ENCODE results near the gene NRDC.

The NRDC gene

GRCh38 chr1:51878616-51879336, at the start of gene NRDC:
Gene NRDC, minus strand, starts transcription at chr1:51878727. Its CDS starts 112 bp downstream, at chr1:51878615.
- DNase-seq (ENCODE audit: low read depth, low spot score), result peak; percentile 100
- Histone ChIP-seq H3K27ac (peak within 1 kb of the TSS; percentile 99), H3K9ac (ENCODE audit: insufficient read length) (peak within 1 kb of the TSS; percentile 99), H3K36me3 (ENCODE audit: insufficient read depth, low read length) (peaks cover 16% of the 10 kb centered on the region), H3K9me3 (ENCODE audit: low read depth, low read length) (no peaks in the 10 kb centered on the region), H3K4me3 (peak within 1 kb of the TSS; percentile 90)
- TF ChIP-seq POLR2AphosphoS5 (IDR thresholded peaks at IDR 0.05; ENCODE audit: borderline replicate concordance, low read depth, low read length) (peak; percentile 87), EZH2 (IDR thresholded peaks at IDR 0.05) (no peak), FOXP2 (optimal IDR thresholded peaks at IDR 0.05; ENCODE audit: control extremely low read depth, extremely low read length, insufficient read depth) (peak; percentile 55)

- no peaks in the 10 kb centered on the region for H3K9me3 ChIP-seq (ENCODE audit: low read depth, low read length)
- H3K4me3 ChIP-seq, result no peak overlapping the region
- no peak overlapping the region for H3K27ac ChIP-seq
- H3K36me3 ChIP-seq (ENCODE audit: insufficient read depth, low read length), result no peaks in the 10 kb centered on the region
- no peak for DNase-seq (ENCODE audit: low read depth, low spot score)
- H3K9ac ChIP-seq (ENCODE audit: insufficient read length), result no peak overlapping the region
- TF ChIP-seq FOXP2 (optimal IDR thresholded peaks at IDR 0.05; ENCODE audit: control extremely low read depth, extremely low read length, insufficient read depth), result no peak
- TF ChIP-seq EZH2 (IDR thresholded peaks at IDR 0.05), result no peak
- TF ChIP-seq POLR2AphosphoS5 (IDR thresholded peaks at IDR 0.05; ENCODE audit: borderline replicate concordance, low read depth, low read length), result no peak
These were observed 48.5 kb upstream of the NRDC start for GRCh38 chr1:51927029-51927428.

GRCh38 chr1:51926171-51926812, 47.8 kb upstream of the NRDC start:
- TF ChIP-seq FOXP2 (optimal IDR thresholded peaks at IDR 0.05; ENCODE audit: control extremely low read depth, extremely low read length, insufficient read depth) (no peak), POLR2AphosphoS5 (IDR thresholded peaks at IDR 0.05; ENCODE audit: borderline replicate concordance, low read depth, low read length) (no peak), EZH2 (IDR thresholded peaks at IDR 0.05) (no peak)
- Histone ChIP-seq H3K27ac (no peak overlapping the region), H3K9me3 (ENCODE audit: low read depth, low read length) (no peaks in the 10 kb centered on the region), H3K4me3 (no peak overlapping the region), H3K36me3 (ENCODE audit: insufficient read depth, low read length) (no peaks in the 10 kb centered on the region), H3K9ac (ENCODE audit: insufficient read length) (no peak overlapping the region)
- no peak for DNase-seq (ENCODE audit: low read depth, low spot score)

GRCh38 chr1:51924455-51924854, 45.9 kb upstream of the NRDC start:
- H3K27ac ChIP-seq, result no peak overlapping the region
- no peak overlapping the region for H3K9ac ChIP-seq (ENCODE audit: insufficient read length)
- no peaks in the 10 kb centered on the region for H3K36me3 ChIP-seq (ENCODE audit: insufficient read depth, low read length)
- TF ChIP-seq EZH2 (IDR thresholded peaks at IDR 0.05) (no peak), FOXP2 (optimal IDR thresholded peaks at IDR 0.05; ENCODE audit: control extremely low read depth, extremely low read length, insufficient read depth) (no peak), POLR2AphosphoS5 (IDR thresholded peaks at IDR 0.05; ENCODE audit: borderline replicate concordance, low read depth, low read length) (no peak)
- no peaks in the 10 kb centered on the region for H3K9me3 ChIP-seq (ENCODE audit: low read depth, low read length)
- H3K4me3 ChIP-seq, result no peak overlapping the region
- DNase-seq (ENCODE audit: low read depth, low spot score), result no peak

GRCh38 chr1:51922040-51922439, 43.5 kb upstream of the NRDC start:
- no peak for DNase-seq (ENCODE audit: low read depth, low spot score)

GRCh38 chr1:51920130-51920529, 41.6 kb upstream of the NRDC start:
- Histone ChIP-seq H3K27ac (no peak overlapping the region), H3K4me3 (no peak overlapping the region), H3K9me3 (ENCODE audit: low read depth, low read length) (no peaks in the 10 kb centered on the region), H3K36me3 (ENCODE audit: insufficient read depth, low read length) (no peaks in the 10 kb centered on the region), H3K9ac (ENCODE audit: insufficient read length) (no peak overlapping the region)
- DNase-seq (ENCODE audit: low read depth, low spot score), result no peak
- TF ChIP-seq EZH2 (IDR thresholded peaks at IDR 0.05) (no peak), FOXP2 (optimal IDR thresholded peaks at IDR 0.05; ENCODE audit: control extremely low read depth, extremely low read length, insufficient read depth) (no peak), POLR2AphosphoS5 (IDR thresholded peaks at IDR 0.05; ENCODE audit: borderline replicate concordance, low read depth, low read length) (no peak)

More at GRCh38 chr1:51922040-51922439, 43.5 kb upstream of the NRDC start:
- TF ChIP-seq POLR2AphosphoS5 (IDR thresholded peaks at IDR 0.05; ENCODE audit: borderline replicate concordance, low read depth, low read length) (no peak), FOXP2 (optimal IDR thresholded peaks at IDR 0.05; ENCODE audit: control extremely low read depth, extremely low read length, insufficient read depth) (no peak), EZH2 (IDR thresholded peaks at IDR 0.05) (no peak)
- H3K9me3 ChIP-seq (ENCODE audit: low read depth, low read length), result no peaks in the 10 kb centered on the region
- no peak overlapping the region for H3K27ac ChIP-seq
- no peak overlapping the region for H3K4me3 ChIP-seq
- H3K9ac ChIP-seq (ENCODE audit: insufficient read length), result no peak overlapping the region
- H3K36me3 ChIP-seq (ENCODE audit: insufficient read depth, low read length), result no peaks in the 10 kb centered on the region

- H3K4me3 ChIP-seq, result no peak overlapping the region
- TF ChIP-seq POLR2AphosphoS5 (IDR thresholded peaks at IDR 0.05; ENCODE audit: borderline replicate concordance, low read depth, low read length) (no peak), FOXP2 (optimal IDR thresholded peaks at IDR 0.05; ENCODE audit: control extremely low read depth, extremely low read length, insufficient read depth) (no peak), EZH2 (IDR thresholded peaks at IDR 0.05) (no peak)
- H3K36me3 ChIP-seq (ENCODE audit: insufficient read depth, low read length), result no peaks in the 10 kb centered on the region
- no peaks in the 10 kb centered on the region for H3K9me3 ChIP-seq (ENCODE audit: low read depth, low read length)
- no peak overlapping the region for H3K27ac ChIP-seq
- no peak for DNase-seq (ENCODE audit: low read depth, low spot score)
- no peak overlapping the region for H3K9ac ChIP-seq (ENCODE audit: insufficient read length)
These were observed 41.2 kb upstream of the NRDC start for GRCh38 chr1:51919684-51920083.

GRCh38 chr1:51916587-51917405, 38.3 kb upstream of the NRDC start:
- no peak for TF ChIP-seq POLR2AphosphoS5 (IDR thresholded peaks at IDR 0.05; ENCODE audit: borderline replicate concordance, low read depth, low read length)
- TF ChIP-seq FOXP2 (optimal IDR thresholded peaks at IDR 0.05; ENCODE audit: control extremely low read depth, extremely low read length, insufficient read depth), result no peak
- no peak for TF ChIP-seq EZH2 (IDR thresholded peaks at IDR 0.05)
- H3K9ac ChIP-seq (ENCODE audit: insufficient read length), result no peak overlapping the region
- H3K9me3 ChIP-seq (ENCODE audit: low read depth, low read length), result no peaks in the 10 kb centered on the region
- H3K36me3 ChIP-seq (ENCODE audit: insufficient read depth, low read length), result no peaks in the 10 kb centered on the region
- H3K4me3 ChIP-seq, result no peak overlapping the region
- DNase-seq (ENCODE audit: low read depth, low spot score), result no peak
- no peak overlapping the region for H3K27ac ChIP-seq

Measured in SK-N-MC (cell line).